WTC11 (cell line): ENCODE data around the gene SPOCK1. TPM values are rescaled to one million over a fixed set of nuclear protein-coding genes. Genes with fewer than 3 reads are reported as not detected.

Experiments
- ATAC-seq: fragments of 200-7000 bp; cut with Tn5 transposase; 2 replicates; pipeline ENCODE4 v1.10.0; 2021; ENCODE audit warnings: mild to moderate bottlenecking, moderate library complexity
- CTCF ChIA-PET: fragments of 300-600 bp; sonication (Branson Sonifier 250); formaldehyde crosslinking; loops from one replicate; lab custom pipeline; 2021; ENCODE audit warnings: antibody characterized with exemption; lab: Charles Lee
- POLR2A ChIA-PET: fragments of 350-600 bp; sonication (Branson Sonifier 250); formaldehyde crosslinking; loops from one replicate; lab custom pipeline; 2021; ENCODE audit warnings: antibody characterized with exemption; lab: Charles Lee
- DNase-seq: peaks from one replicate; pipeline ENCODE4 v3.0.0; 2021; ENCODE audit warnings: low spot score
- H3K27ac Mint-ChIP-seq: 2 replicates; pipeline ENCODE4 v1.8.0; 2021; ENCODE audit warnings: mixed read lengths
- H3K27me3 Mint-ChIP-seq: 2 replicates; pipeline ENCODE4 v1.8.0; 2021; ENCODE audit warnings: low read depth, mild to moderate bottlenecking, moderate library complexity, mixed read lengths
- H3K36me3 Mint-ChIP-seq: 2 replicates; pipeline ENCODE4 v1.8.0; 2021; ENCODE audit warnings: mixed read lengths
- H3K4me1 Mint-ChIP-seq: 2 replicates; pipeline ENCODE4 v1.8.0; 2022; ENCODE audit warnings: mixed read lengths
- H3K4me3 Mint-ChIP-seq: 2 replicates; pipeline ENCODE4 v1.8.0; 2021; ENCODE audit warnings: mild to moderate bottlenecking, moderate library complexity, mixed read lengths
- H3K9me3 Mint-ChIP-seq: 2 replicates; pipeline ENCODE4 v1.8.0; 2021; ENCODE audit warnings: mixed read lengths
- ARID4B ChIP-seq: sonication (generic); formaldehyde crosslinking; IDR thresholded peaks from 2 replicates; pipeline ENCODE4 v1.8.0; 2023; ENCODE audit warnings: missing genetic modification reagents, mild to moderate bottlenecking, borderline replicate concordance
- HMGA2 ChIP-seq: fragments of 250-450 bp; sonication (Bioruptor Pico); IDR thresholded peaks from 2 replicates; pipeline ENCODE4 v1.4.0; 2021; ENCODE audit warnings: mild to moderate bottlenecking, moderate library complexity
- NFATC4 ChIP-seq: fragments of 250-450 bp; sonication (Bioruptor Pico); IDR thresholded peaks from 2 replicates; pipeline ENCODE4 v1.9.0; 2021; ENCODE audit warnings: mild to moderate bottlenecking
- NFYB ChIP-seq: sonication (generic); formaldehyde crosslinking; conservative IDR thresholded peaks from 2 replicates; pipeline ENCODE4 v1.8.0; 2022; ENCODE audit warnings: low read depth, missing genetic modification reagents
- USF1 ChIP-seq: sonication (generic); formaldehyde crosslinking; IDR thresholded peaks from 2 replicates; pipeline ENCODE4 v1.8.0; 2022; ENCODE audit warnings: mild to moderate bottlenecking, missing genetic modification reagents
- ZNF138 ChIP-seq: sonication (generic); formaldehyde crosslinking; conservative IDR thresholded peaks from 2 replicates; pipeline ENCODE4 v1.8.1; 2022; ENCODE audit warnings: mild to moderate bottlenecking, moderate library complexity, missing genetic modification reagents
- ZNF671 ChIP-seq: fragments of 250-450 bp; sonication (Bioruptor Pico); IDR thresholded peaks from 2 replicates; pipeline ENCODE4 v1.8.0; 2021; ENCODE audit warnings: mild to moderate bottlenecking
- total RNA-seq: library from RNA; stranded (reverse); gene quantifications from 3 replicates; pipeline ENCODE4 v1.2.3, GENCODE V29; 2021
- TF ChIP-seq, protein P1 (sequence below): sonication (generic); formaldehyde crosslinking; IDR thresholded peaks from 2 replicates; pipeline ENCODE4 v1.8.1; 2023; ENCODE audit warnings: mild to moderate bottlenecking, missing genetic modification reagents, borderline replicate concordance
- TF ChIP-seq, protein P2 (sequence below): fragments of 200-600 bp; IDR thresholded peaks from 2 replicates; pipeline ENCODE4 v1.8.0; 2022; ENCODE audit warnings: antibody characterized with exemption
- TF ChIP-seq, protein P3 (sequence below): sonication (generic); formaldehyde crosslinking; IDR thresholded peaks from 2 replicates; pipeline ENCODE4 v1.8.1; 2023; ENCODE audit warnings: mild to moderate bottlenecking, missing genetic modification reagents, moderate library complexity

The SPOCK1 gene
- total RNA-seq, 1 experiment from 2014 or later = 15.2 TPM

GRCh38 chr5:137320056-137321045, 178.8 kb downstream of the SPOCK1 start:
- H3K27ac Mint-ChIP-seq = peak overlapping the region; percentile 79
- H3K4me3 Mint-ChIP-seq = no peak overlapping the region

GRCh38 chr5:137318027-137318426, 181.1 kb downstream of the SPOCK1 start:
- no peaks in the 10 kb centered on the region for H3K36me3 Mint-ChIP-seq
- POLR2A ChIA-PET = no interaction called here
- peaks cover 12% of the 10 kb centered on the region; the same call in 1 of the 2 replicates for H3K4me1 Mint-ChIP-seq
- H3K27me3 Mint-ChIP-seq = no peaks in the 10 kb centered on the region
- TF ChIP-seq, protein P1, sequence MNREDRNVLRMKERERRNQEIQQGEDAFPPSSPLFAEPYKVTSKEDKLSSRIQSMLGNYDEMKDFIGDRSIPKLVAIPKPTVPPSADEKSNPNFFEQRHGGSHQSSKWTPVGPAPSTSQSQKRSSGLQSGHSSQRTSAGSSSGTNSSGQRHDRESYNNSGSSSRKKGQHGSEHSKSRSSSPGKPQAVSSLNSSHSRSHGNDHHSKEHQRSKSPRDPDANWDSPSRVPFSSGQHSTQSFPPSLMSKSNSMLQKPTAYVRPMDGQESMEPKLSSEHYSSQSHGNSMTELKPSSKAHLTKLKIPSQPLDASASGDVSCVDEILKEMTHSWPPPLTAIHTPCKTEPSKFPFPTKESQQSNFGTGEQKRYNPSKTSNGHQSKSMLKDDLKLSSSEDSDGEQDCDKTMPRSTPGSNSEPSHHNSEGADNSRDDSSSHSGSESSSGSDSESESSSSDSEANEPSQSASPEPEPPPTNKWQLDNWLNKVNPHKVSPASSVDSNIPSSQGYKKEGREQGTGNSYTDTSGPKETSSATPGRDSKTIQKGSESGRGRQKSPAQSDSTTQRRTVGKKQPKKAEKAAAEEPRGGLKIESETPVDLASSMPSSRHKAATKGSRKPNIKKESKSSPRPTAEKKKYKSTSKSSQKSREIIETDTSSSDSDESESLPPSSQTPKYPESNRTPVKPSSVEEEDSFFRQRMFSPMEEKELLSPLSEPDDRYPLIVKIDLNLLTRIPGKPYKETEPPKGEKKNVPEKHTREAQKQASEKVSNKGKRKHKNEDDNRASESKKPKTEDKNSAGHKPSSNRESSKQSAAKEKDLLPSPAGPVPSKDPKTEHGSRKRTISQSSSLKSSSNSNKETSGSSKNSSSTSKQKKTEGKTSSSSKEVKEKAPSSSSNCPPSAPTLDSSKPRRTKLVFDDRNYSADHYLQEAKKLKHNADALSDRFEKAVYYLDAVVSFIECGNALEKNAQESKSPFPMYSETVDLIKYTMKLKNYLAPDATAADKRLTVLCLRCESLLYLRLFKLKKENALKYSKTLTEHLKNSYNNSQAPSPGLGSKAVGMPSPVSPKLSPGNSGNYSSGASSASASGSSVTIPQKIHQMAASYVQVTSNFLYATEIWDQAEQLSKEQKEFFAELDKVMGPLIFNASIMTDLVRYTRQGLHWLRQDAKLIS = no peak
- TF ChIP-seq, all 79 proteins: peak for 0
- CTCF ChIA-PET = interaction anchor here (3.9 kb wide), 1 partner anchor 28 kb away, joined by 80 read pairs; no protein-coding TSS in a partner anchor
- H3K4me3 Mint-ChIP-seq = no peak overlapping the region
- no peak overlapping the region for H3K27ac Mint-ChIP-seq
- H3K9me3 Mint-ChIP-seq = no peaks in the 10 kb centered on the region
- DNase-seq (no peak), ATAC-seq (no peak)

More at GRCh38 chr5:137320056-137321045, 178.8 kb downstream of the SPOCK1 start:
- H3K27me3 Mint-ChIP-seq = no peaks in the 10 kb centered on the region
- peaks cover 12% of the 10 kb centered on the region; the same call in 1 of the 2 replicates for H3K4me1 Mint-ChIP-seq
- TF ChIP-seq ZNF671 = no peak
- TF ChIP-seq, protein P2, sequence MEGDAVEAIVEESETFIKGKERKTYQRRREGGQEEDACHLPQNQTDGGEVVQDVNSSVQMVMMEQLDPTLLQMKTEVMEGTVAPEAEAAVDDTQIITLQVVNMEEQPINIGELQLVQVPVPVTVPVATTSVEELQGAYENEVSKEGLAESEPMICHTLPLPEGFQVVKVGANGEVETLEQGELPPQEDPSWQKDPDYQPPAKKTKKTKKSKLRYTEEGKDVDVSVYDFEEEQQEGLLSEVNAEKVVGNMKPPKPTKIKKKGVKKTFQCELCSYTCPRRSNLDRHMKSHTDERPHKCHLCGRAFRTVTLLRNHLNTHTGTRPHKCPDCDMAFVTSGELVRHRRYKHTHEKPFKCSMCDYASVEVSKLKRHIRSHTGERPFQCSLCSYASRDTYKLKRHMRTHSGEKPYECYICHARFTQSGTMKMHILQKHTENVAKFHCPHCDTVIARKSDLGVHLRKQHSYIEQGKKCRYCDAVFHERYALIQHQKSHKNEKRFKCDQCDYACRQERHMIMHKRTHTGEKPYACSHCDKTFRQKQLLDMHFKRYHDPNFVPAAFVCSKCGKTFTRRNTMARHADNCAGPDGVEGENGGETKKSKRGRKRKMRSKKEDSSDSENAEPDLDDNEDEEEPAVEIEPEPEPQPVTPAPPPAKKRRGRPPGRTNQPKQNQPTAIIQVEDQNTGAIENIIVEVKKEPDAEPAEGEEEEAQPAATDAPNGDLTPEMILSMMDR = peak; percentile 77
- H3K36me3 Mint-ChIP-seq = no peaks in the 10 kb centered on the region
- peak; percentile 95 for ATAC-seq
- ChIA-PET CTCF (interaction anchor here (0.6 to 3.9 kb wide), 91 partner anchors 8 to 850 kb away, joined by 3 to 80 read pairs (median 4); partner anchors contain the start of gene SPOCK1), POLR2A (interaction anchor here (1.0 to 1.4 kb wide), 4 partner anchors 16 to 178 kb away, joined by 3 read pairs; no protein-coding TSS in a partner anchor)
- DNase-seq = peak; percentile 36
- no peaks in the 10 kb centered on the region for H3K9me3 Mint-ChIP-seq

DNA sequence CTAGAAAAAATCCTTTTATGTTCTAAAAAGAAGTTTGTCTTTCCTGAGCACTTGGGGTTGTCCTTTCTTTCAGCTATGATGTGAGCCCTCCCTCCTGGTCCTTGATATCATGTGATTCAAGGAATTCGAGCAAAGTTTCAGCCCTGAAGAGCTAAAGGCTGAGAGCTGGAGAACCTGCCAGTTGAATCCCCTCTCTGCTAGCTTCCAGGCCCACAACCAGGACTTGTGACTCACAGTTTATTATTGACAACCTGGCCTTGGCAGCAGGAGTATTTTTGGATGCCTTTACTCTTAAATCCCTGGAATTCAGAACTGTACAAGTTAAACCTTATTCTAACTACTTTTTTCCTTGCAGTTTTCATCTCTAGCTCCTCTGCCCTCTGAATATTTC, 182.8 kb downstream of the SPOCK1 start:
- ATAC-seq (no peak), DNase-seq (no peak)
- POLR2A ChIA-PET = no interaction called here
- no peaks in the 10 kb centered on the region for H3K9me3 Mint-ChIP-seq
- H3K36me3 Mint-ChIP-seq = no peaks in the 10 kb centered on the region
- CTCF ChIA-PET = interaction anchor here (1.0 to 1.2 kb wide), 2 partner anchors 181 to 182 kb away, joined by 3 read pairs; partner anchors contain the start of gene SPOCK1
- no peaks in the 10 kb centered on the region for H3K27me3 Mint-ChIP-seq
- H3K4me3 Mint-ChIP-seq = no peak overlapping the region
- TF ChIP-seq, protein P3, sequence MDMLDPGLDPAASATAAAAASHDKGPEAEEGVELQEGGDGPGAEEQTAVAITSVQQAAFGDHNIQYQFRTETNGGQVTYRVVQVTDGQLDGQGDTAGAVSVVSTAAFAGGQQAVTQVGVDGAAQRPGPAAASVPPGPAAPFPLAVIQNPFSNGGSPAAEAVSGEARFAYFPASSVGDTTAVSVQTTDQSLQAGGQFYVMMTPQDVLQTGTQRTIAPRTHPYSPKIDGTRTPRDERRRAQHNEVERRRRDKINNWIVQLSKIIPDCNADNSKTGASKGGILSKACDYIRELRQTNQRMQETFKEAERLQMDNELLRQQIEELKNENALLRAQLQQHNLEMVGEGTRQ (CRISPR knock-in tag) = no peak
- TF ChIP-seq NFATC4 (CRISPR knock-in tag) = no peak
- TF ChIP-seq USF1 (CRISPR knock-in tag) = no peak
- peaks cover 21% of the 10 kb centered on the region for H3K4me1 Mint-ChIP-seq
- no peak overlapping the region for H3K27ac Mint-ChIP-seq

DNA sequence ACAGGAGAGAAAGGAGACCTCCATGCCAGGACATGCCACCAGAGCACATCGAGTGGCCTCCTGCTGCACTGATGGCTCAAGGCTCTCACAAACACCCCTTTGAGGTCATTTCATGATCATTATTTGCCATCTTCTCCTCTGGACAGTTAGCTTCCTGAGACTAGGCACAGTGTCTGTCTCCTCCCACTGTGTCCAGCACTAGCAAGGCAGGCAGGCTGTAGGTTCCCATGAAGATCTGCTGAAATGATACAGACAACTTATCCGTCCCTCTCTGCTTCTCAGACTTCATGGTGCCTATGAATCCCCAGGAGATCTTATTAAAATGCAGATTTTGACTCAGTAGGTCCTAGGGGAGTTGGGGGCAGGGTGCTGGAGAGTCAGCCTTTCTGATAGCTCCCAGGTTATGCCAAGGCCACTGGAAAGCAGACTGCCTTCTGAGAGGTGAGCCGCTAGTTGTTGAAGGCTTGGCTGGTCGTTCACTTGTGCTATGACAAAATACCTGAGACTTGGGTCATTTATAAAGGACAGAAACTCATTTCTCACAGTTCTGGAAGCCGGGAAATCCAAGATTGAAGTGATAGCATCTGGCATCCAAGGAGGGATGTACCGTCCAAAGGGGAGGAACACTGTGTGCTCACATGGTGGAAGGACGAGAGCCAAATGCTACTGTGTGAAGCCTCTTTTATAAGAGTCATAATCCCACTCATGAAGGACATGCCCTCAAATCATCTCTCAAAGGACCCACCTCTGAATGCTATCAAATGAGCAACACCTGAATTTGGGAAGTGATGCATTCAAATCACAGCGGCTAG, 183.4 kb downstream of the SPOCK1 start:
- no peaks in the 10 kb centered on the region for H3K36me3 Mint-ChIP-seq
- H3K9me3 Mint-ChIP-seq = no peaks in the 10 kb centered on the region
- POLR2A ChIA-PET = no interaction called here
- H3K27me3 Mint-ChIP-seq = no peaks in the 10 kb centered on the region
- CTCF ChIA-PET = interaction anchor here (1.0 to 1.2 kb wide), 2 partner anchors 182 to 183 kb away, joined by 3 read pairs; partner anchors contain the start of gene SPOCK1
- H3K4me3 Mint-ChIP-seq = no peak overlapping the region
- no peak for DNase-seq
- no peak overlapping the region for H3K27ac Mint-ChIP-seq
- no peak for ATAC-seq
- peaks cover 27% of the 10 kb centered on the region for H3K4me1 Mint-ChIP-seq
- TF ChIP-seq ARID4B (CRISPR knock-in tag) = no peak
- TF ChIP-seq HMGA2 = no peak
- no peak for TF ChIP-seq NFYB (CRISPR knock-in tag)
- no peak for TF ChIP-seq ZNF138
